SU-DHL-6 (cell line): Measurements from ENCODE around the gene ARSK.
A peak's percentile ranks its signal among the peaks of the same experiment; 100 is the strongest.

Experiments used
- H2AFZ ChIP-seq: fragments of 200-600 bp; sonication (generic); 2 replicates; pipeline ENCODE4 v1.6.1; 2014; ENCODE audit warnings: low read depth, mild to moderate bottlenecking, moderate library complexity, mixed read lengths, antibody characterized with exemption, low read length; ENCODE audit not compliant: severe bottlenecking
- H3F3A ChIP-seq: fragments of 200-600 bp; shearing (Covaris generic); 2 replicates; pipeline ENCODE4 v1.6.0; 2016; ENCODE audit warnings: antibody characterized with exemption, mild to moderate bottlenecking; ENCODE audit not compliant: insufficient read depth
- H3K27ac ChIP-seq: fragments of 200-600 bp; sonication (generic); 2 replicates; pipeline ENCODE4 v1.5.1; 2016; ENCODE audit warnings: low read depth, mild to moderate bottlenecking, low read length, moderate library complexity, mixed read lengths
- H3K27me3 ChIP-seq: fragments of 200-600 bp; sonication (generic), shearing (Covaris generic); 2 replicates; pipeline ENCODE4 v1.6.0; 2014; ENCODE audit warnings: mild to moderate bottlenecking, low read length
- H3K36me3 ChIP-seq: fragments of 200-600 bp; sonication (generic); 2 replicates; pipeline ENCODE4 v1.6.1; 2014; ENCODE audit warnings: mild to moderate bottlenecking, low read length, mixed read lengths
- H3K4me2 ChIP-seq: fragments of 300-600, 200-600 bp; shearing (Covaris generic), sonication (generic); 2 replicates; pipeline ENCODE4 v1.6.0; 2014; ENCODE audit warnings: low read length, low read depth, mild to moderate bottlenecking; ENCODE audit not compliant: poor library complexity, severe bottlenecking
- H3K4me3 ChIP-seq: fragments of 200-600 bp; sonication (generic); 2 replicates; pipeline ENCODE4 v1.5.1; 2014; ENCODE audit warnings: antibody characterized with exemption, low read length, mild to moderate bottlenecking, mixed read lengths; ENCODE audit not compliant: insufficient read depth, poor library complexity, severe bottlenecking
- H3K79me2 ChIP-seq: fragments of 200-600 bp; sonication (generic); 2 replicates; pipeline ENCODE4 v1.6.1; 2014; ENCODE audit warnings: mild to moderate bottlenecking, low read length, moderate library complexity; ENCODE audit not compliant: insufficient read depth
- H3K9ac ChIP-seq: fragments of 200-600 bp; sonication (generic); 2 replicates; pipeline ENCODE4 v1.7.0; 2014; ENCODE audit warnings: mild to moderate bottlenecking, low read length
- H3K9me2 ChIP-seq: fragments of 200-600 bp; sonication (generic); replicated peaks from 2 replicates; pipeline ENCODE4 v1.6.1; 2014; ENCODE audit warnings: low read length; ENCODE audit not compliant: insufficient read depth
- H3K9me3 ChIP-seq: fragments of 200-600 bp; sonication (generic); 2 replicates; pipeline ENCODE4 v1.6.1; 2014; ENCODE audit warnings: low read length, mixed read lengths; ENCODE audit not compliant: insufficient read depth
- H4K20me1 ChIP-seq: fragments of 200-600 bp; sonication (generic); 2 replicates; pipeline ENCODE4 v1.6.1; 2014; ENCODE audit warnings: low read depth, mild to moderate bottlenecking, antibody characterized with exemption, low read length, moderate library complexity, mixed read lengths
- EZH2phosphoT487 ChIP-seq: fragments of 200-600 bp; sonication (generic), shearing (Covaris generic); conservative IDR thresholded peaks from 2 replicates; pipeline ENCODE4 v1.6.1; 2018; ENCODE audit warnings: mild to moderate bottlenecking, antibody characterized with exemption, low read length, moderate library complexity, mixed read lengths
- TF ChIP-seq, protein P1 (sequence below): fragments of 200-600 bp; sonication (generic); IDR thresholded peaks from one replicate; pipeline ENCODE4 v1.5.1; 2017; ENCODE audit warnings: antibody characterized with exemption, mild to moderate bottlenecking, low read length, moderate library complexity; ENCODE audit not compliant: insufficient read depth, poor library complexity, severe bottlenecking

Gene ARSK

DNA sequence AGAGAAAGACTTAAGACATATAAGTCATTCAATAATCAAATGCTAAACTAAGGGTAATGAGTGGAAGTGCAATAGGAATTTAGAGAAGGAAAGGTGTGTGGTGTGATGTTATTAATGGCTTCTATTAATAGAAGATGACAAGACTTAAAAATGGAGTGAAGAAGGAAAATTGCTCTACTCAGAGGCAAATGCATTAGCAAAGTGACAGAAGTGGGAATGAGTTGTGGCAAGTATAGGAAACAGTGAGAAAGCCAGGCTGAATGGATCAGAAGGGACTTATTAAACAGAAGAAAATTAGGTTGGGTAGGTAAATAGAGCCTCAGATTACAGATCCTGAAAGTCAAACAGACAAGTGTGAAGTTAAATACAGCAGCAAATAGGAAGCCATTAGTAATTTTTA is 5.9 kb upstream of the ARSK start:
- Histone ChIP-seq H3K27me3 (no peaks in the 10 kb centered on the region), H3K4me3 (no peak overlapping the region), H2AFZ (no peak overlapping the region), H3K9me3 (no peaks in the 10 kb centered on the region), H3K9me2 (no peaks in the 10 kb centered on the region), H3K9ac (no peak overlapping the region), H3K36me3 (peaks cover 44% of the 10 kb centered on the region), H3K4me2 (no peak overlapping the region), H3K27ac (no peak overlapping the region), H3K79me2 (peaks cover 43% of the 10 kb centered on the region), H3F3A (no peaks in the 10 kb centered on the region), H4K20me1 (no peaks in the 10 kb centered on the region)
- TF ChIP-seq, protein P1, sequence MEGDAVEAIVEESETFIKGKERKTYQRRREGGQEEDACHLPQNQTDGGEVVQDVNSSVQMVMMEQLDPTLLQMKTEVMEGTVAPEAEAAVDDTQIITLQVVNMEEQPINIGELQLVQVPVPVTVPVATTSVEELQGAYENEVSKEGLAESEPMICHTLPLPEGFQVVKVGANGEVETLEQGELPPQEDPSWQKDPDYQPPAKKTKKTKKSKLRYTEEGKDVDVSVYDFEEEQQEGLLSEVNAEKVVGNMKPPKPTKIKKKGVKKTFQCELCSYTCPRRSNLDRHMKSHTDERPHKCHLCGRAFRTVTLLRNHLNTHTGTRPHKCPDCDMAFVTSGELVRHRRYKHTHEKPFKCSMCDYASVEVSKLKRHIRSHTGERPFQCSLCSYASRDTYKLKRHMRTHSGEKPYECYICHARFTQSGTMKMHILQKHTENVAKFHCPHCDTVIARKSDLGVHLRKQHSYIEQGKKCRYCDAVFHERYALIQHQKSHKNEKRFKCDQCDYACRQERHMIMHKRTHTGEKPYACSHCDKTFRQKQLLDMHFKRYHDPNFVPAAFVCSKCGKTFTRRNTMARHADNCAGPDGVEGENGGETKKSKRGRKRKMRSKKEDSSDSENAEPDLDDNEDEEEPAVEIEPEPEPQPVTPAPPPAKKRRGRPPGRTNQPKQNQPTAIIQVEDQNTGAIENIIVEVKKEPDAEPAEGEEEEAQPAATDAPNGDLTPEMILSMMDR = no peak
- TF ChIP-seq EZH2phosphoT487 = no peak

DNA sequence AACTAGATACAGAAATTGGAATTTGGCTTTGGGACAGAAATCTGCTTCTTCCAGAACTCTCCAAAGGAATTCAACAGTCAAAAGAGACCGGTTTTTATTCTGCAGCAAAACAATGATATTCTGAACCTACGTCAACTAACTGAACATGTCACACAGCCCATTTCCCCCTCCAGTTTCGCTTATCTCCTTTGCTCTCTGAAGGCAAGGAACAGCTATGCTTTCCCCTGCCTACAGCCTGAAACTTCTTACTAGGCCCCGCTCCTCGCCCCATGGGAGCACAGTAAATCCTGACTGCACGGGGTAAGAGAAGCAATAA is 612 bp upstream of the ARSK start:
- Histone ChIP-seq H3K27me3 (no peaks in the 10 kb centered on the region), H2AFZ (peak overlapping the region; percentile 70), H3K4me2 (peak overlapping the region; percentile 92), H3K9ac (peak overlapping the region; percentile 58), H3K4me3 (peak overlapping the region; percentile 66), H3K79me2 (peaks cover 62% of the 10 kb centered on the region), H3K9me3 (no peaks in the 10 kb centered on the region), H3K9me2 (no peaks in the 10 kb centered on the region), H3K36me3 (peaks cover 13% of the 10 kb centered on the region), H4K20me1 (no peaks in the 10 kb centered on the region), H3K27ac (peak overlapping the region; percentile 82), H3F3A (peaks cover 14% of the 10 kb centered on the region)
- TF ChIP-seq, protein P1 = no peak
- no peak for TF ChIP-seq EZH2phosphoT487

DNA sequence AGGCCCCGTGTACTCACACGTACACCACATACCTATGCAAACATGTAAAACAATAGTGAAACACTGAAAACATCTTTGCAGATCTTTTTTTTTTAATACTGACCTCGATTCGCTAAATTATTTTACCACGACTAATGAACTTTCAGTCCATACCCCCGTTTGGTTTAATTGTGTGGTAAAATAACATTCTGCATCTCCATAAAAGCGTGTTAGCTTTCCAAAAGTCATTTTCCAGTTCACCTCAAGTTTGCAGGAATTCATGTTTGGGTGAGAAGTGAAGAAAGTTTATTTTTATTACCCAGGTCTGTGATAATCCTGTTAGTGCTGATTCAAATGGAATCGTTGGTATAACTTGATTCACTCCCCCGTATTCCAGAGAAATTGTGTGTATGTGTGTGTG is 652 bp downstream of the ARSK start:
- Histone ChIP-seq H3K4me3 (peak overlapping the region; percentile 66), H3K9me3 (no peaks in the 10 kb centered on the region)

More for the DNA sequence above, 652 bp downstream of the ARSK start:
- Histone ChIP-seq H3K27me3 (no peaks in the 10 kb centered on the region), H3K9me2 (no peaks in the 10 kb centered on the region), H3K79me2 (peaks cover 53% of the 10 kb centered on the region), H3K9ac (peak overlapping the region; percentile 58), H4K20me1 (no peaks in the 10 kb centered on the region), H3K27ac (peak overlapping the region; percentile 82), H3K4me2 (peak overlapping the region; percentile 92), H3K36me3 (peaks cover 8% of the 10 kb centered on the region), H3F3A (peaks cover 14% of the 10 kb centered on the region), H2AFZ (peak overlapping the region; percentile 70)
- TF ChIP-seq, protein P1 = no peak
